GM12878 (cell line): ENCODE measurements around the gene DDIT3. TPM values are rescaled to one million over a fixed set of nuclear protein-coding genes. Genes with fewer than 3 reads are reported as not detected.

ENCODE experiments used
- ATAC-seq: fragments of 200-7000 bp; cut with Tn5 transposase; 3 replicates; pipeline ENCODE4 v1.9.1; 2020; ENCODE audit warnings: mild to moderate bottlenecking, moderate library complexity
- BruUV-seq: library from RNA; stranded (reverse); fragments of 400-500 nt; replicated peaks from 2 replicates; lab custom pipeline; 2021; lab: Mats Ljungman, UMichigan
- CTCF ChIA-PET: fragments of 300-600 bp; sonication (Branson Sonifier 250); formaldehyde crosslinking; extraction: SDS; loops from one replicate; lab custom pipeline; 2021; ENCODE audit warnings: inconsistent platforms; lab: Yijun Ruan, JAX
- POLR2A ChIA-PET: fragments of 350-600 bp; formaldehyde crosslinking; extraction: SDS; loops from one replicate; lab custom pipeline; 2021; ENCODE audit warnings: inconsistent platforms; lab: Charles Lee
- RAD21 ChIA-PET: fragments of 300-600 bp; sonication (Branson Sonifier 250); formaldehyde crosslinking; loops from one replicate; lab custom pipeline; 2023; ENCODE audit warnings: antibody characterized with exemption; ENCODE audit not compliant: unreplicated experiment; lab: Charles Lee
- SMC1A ChIA-PET: fragments of 300-600 bp; sonication (Branson Sonifier 250); formaldehyde crosslinking; loops from one replicate; lab custom pipeline; 2023; ENCODE audit not compliant: unreplicated experiment, uncharacterized antibody; lab: Charles Lee
- DNase-seq: peaks from one replicate; pipeline ENCODE4 v3.0.0-alpha.2; 2011; ENCODE audit warnings: low read depth, low spot score
- FAIRE-seq: peaks from 3 replicates; lab custom pipeline; 2011; peaks lifted over from hg19 to GRCh38; lab: Jason Lieb, UNC
- H2AFZ ChIP-seq: 2 replicates; pipeline ENCODE4 v1.6.0; 2011; ENCODE audit warnings: low read depth, low read length, control low read depth; ENCODE audit not compliant: control insufficient read depth
- H3K27ac ChIP-seq: 2 replicates; pipeline ENCODE4 v1.5.1; 2011; ENCODE audit warnings: control low read depth; ENCODE audit not compliant: control insufficient read depth, insufficient read depth
- H3K27me3 ChIP-seq, 2 experiments: replicated peaks in 1 of 2; 2 replicates each; pipeline versions ENCODE4 v1.6.0 to v1.6.1; 2011; ENCODE audit warnings: low read length in 1 of 2; ENCODE audit not compliant: control insufficient read depth in 2 of 2, insufficient read depth in 2 of 2
- H3K36me3 ChIP-seq, 2 experiments: 2 replicates each; pipeline ENCODE4 v1.5.1; 2011; ENCODE audit warnings: low read length in 1 of 2; ENCODE audit not compliant: control insufficient read depth in 2 of 2, insufficient read depth in 2 of 2
- H3K4me1 ChIP-seq: 2 replicates; pipeline ENCODE4 v1.6.1; 2011; ENCODE audit warnings: mild to moderate bottlenecking, low read length, moderate library complexity, mixed read lengths; ENCODE audit not compliant: control insufficient read depth, insufficient read depth
- H3K4me2 ChIP-seq: 2 replicates; pipeline ENCODE4 v1.6.0; 2011; ENCODE audit warnings: control low read depth; ENCODE audit not compliant: control insufficient read depth, insufficient read depth
- H3K4me3 ChIP-seq: fragments of 200-600 bp; sonication (generic); 2 replicates; pipeline ENCODE4 v1.5.1; 2016
- H3K79me2 ChIP-seq: 2 replicates; pipeline ENCODE4 v1.6.0; 2011; ENCODE audit warnings: low read length; ENCODE audit not compliant: control insufficient read depth, insufficient read depth
- H3K9ac ChIP-seq: 2 replicates; pipeline ENCODE4 v1.8.0; 2011; ENCODE audit warnings: low read length, control low read depth, mixed read lengths; ENCODE audit not compliant: control insufficient read depth, insufficient read depth
- H3K9me3 ChIP-seq: replicated peaks from 3 replicates; pipeline ENCODE4 v1.5.1; 2011; ENCODE audit warnings: mild to moderate bottlenecking, low read length; ENCODE audit not compliant: control insufficient read depth, insufficient read depth
- H4K20me1 ChIP-seq: 2 replicates; pipeline ENCODE4 v1.6.0; 2011; ENCODE audit not compliant: control insufficient read depth, insufficient read depth
- BRCA1 ChIP-seq: IDR thresholded peaks from 2 replicates; pipeline ENCODE4 v1.6.1; 2011; ENCODE audit warnings: low read depth, low read length, improper control_type of control experiment
- EZH2 ChIP-seq: IDR thresholded peaks from 2 replicates; pipeline ENCODE4 v1.6.1; 2012; ENCODE audit warnings: low read depth, mild to moderate bottlenecking, control low read depth, inconsistent platforms, low read length, borderline replicate concordance; ENCODE audit not compliant: control insufficient read depth
- JUNB ChIP-seq: IDR thresholded peaks from 2 replicates; pipeline ENCODE4 v1.6.1; 2016; ENCODE audit warnings: antibody characterized with exemption, mild to moderate bottlenecking
- LARP7 ChIP-seq: fragments of 450-650 bp; IDR thresholded peaks from 2 replicates; pipeline ENCODE4 v1.6.1; 2017; ENCODE audit warnings: mild to moderate bottlenecking
- MAX ChIP-seq: IDR thresholded peaks from 2 replicates; pipeline ENCODE4 v1.6.1; 2012; ENCODE audit warnings: low read depth, low read length, improper control_type of control experiment
- POLR2AphosphoS2 ChIP-seq: IDR thresholded peaks from 2 replicates; pipeline ENCODE4 v1.6.1; 2011; ENCODE audit warnings: low read depth, mild to moderate bottlenecking, low read length, improper control_type of control experiment, moderate library complexity
- RAD21 ChIP-seq: IDR thresholded peaks from 2 replicates; pipeline ENCODE4 v1.6.1; 2011; ENCODE audit warnings: mild to moderate bottlenecking, low read depth, low read length, moderate library complexity; ENCODE audit not compliant: insufficient read depth
- RB1 ChIP-seq: fragments of 450-650 bp; formaldehyde crosslinking; IDR thresholded peaks from 2 replicates; pipeline ENCODE4 v1.6.1; 2017; ENCODE audit warnings: mild to moderate bottlenecking, borderline replicate concordance
- RBBP5 ChIP-seq: fragments of 200-600 bp; sonication (generic); conservative IDR thresholded peaks from 2 replicates; pipeline ENCODE4 v1.6.1; 2016
- STAT1 ChIP-seq: fragments of 450-650 bp; conservative IDR thresholded peaks from 2 replicates; pipeline ENCODE4 v1.6.1; 2014; ENCODE audit warnings: antibody characterized with exemption, mild to moderate bottlenecking
- USF2 ChIP-seq: IDR thresholded peaks from 2 replicates; pipeline ENCODE4 v1.6.1; 2011; ENCODE audit warnings: low read depth, low read length, improper control_type of control experiment, borderline replicate concordance
- WGBS: methylation state at CpG from one replicate; pipeline ENCODE4 v1.1.6; 2016; ENCODE audit warnings: low lambda C conversion rate; ENCODE audit not compliant: insufficient replicate concordance, insufficient coverage; ENCODE audit errors: missing lambda C conversion rate; 5-methylcytosine and 5-hydroxymethylcytosine counted together
- in situ Hi-C: fragments of 300-500 bp; cut with MboI; formaldehyde crosslinking; loops from 9 replicates; pipeline ENCODE4 v1.14.3; 2018; ENCODE audit warnings: mixed read lengths
- intact Hi-C: fragments of 100-400 bp; cut with micrococcal nuclease; formaldehyde crosslinking; loops from one replicate; pipeline ENCODE4 v1.14.2; 2022; ENCODE audit not compliant: unreplicated experiment
- polyA plus RNA-seq, 11 experiments: library from polyadenylated mRNA; depleted of rRNA in 4 of 11; unstranded in 6 of 11; stranded (reverse) in 5 of 11; fragments of >200 nt; fragmentation: Nextera tagmentation in 4 of 11; fragmentation: Illumina TruSeq in 1 of 11; extraction: Ambion mirVana in 4 of 11; extraction: Trizol in 1 of 11; gene quantifications; 1 replicate in 1 of 11; 2 replicates in 10 of 11; pipeline versions ENCODE4 v1.2.1 to v1.2.3, GENCODE V29; 2011 to 2016; ENCODE audit warnings: inconsistent platforms in 2 of 11, missing spikeins in 2 of 11, low read depth in 1 of 11
- total RNA-seq, 4 experiments: library from RNA; depleted of rRNA in 3 of 4; stranded (reverse); fragments of >200 nt in 3 of 4; fragmentation: Illumina TruSeq in 1 of 4; extraction: Trizol in 1 of 4; gene quantifications; 2 replicates each; pipeline versions ENCODE4 v1.2.1 to v1.2.3, GENCODE V29; 2013 to 2021

Gene DDIT3
- total and polyA plus RNA-seq, 10 of the 15 experiments (the other 5 are each of a cell fraction or from before 2014, with no cell fraction given) = 9.2 to 28.9 (median 15.5) TPM

GRCh38 chr12:57517187-57517586 is 3.1 kb downstream of the DDIT3 start:
- no peak overlapping the region for H3K9ac ChIP-seq
- no peak for ATAC-seq
- intact Hi-C loops (no loop called here), in situ Hi-C loops (no loop called here)
- no peak overlapping the region for H2AFZ ChIP-seq
- ChIA-PET POLR2A (no interaction called here), RAD21 (interaction anchor here (1.1 to 1.3 kb wide), 2 partner anchors 57 to 58 kb away, joined by 3 read pairs; no protein-coding TSS in a partner anchor), SMC1A (interaction anchor here (1.7 kb wide), 1 partner anchor 21 kb away, joined by 3 read pairs; no protein-coding TSS in a partner anchor), CTCF (interaction anchor here (4.0 kb wide), 1 partner anchor 40 kb away, joined by 13 read pairs; no protein-coding TSS in a partner anchor)
- H3K4me1 ChIP-seq = peaks cover 12% of the 10 kb centered on the region
- H4K20me1 ChIP-seq = peaks cover 4% of the 10 kb centered on the region; the same call in 1 of the 2 replicates
- no TSS peak for BruUV-seq
- H3K9me3 ChIP-seq = no peaks in the 10 kb centered on the region
- no peak overlapping the region for H3K4me2 ChIP-seq
- no peak overlapping the region for H3K4me3 ChIP-seq
- FAIRE-seq = no peak
- no peak for DNase-seq
- H3K79me2 ChIP-seq = peaks cover 27% of the 10 kb centered on the region
- no peak for TF ChIP-seq RB1
- TF ChIP-seq JUNB = no peak
- TF ChIP-seq MAX = no peak
- no peak for TF ChIP-seq EZH2
- TF ChIP-seq USF2 = no peak
- no peak for TF ChIP-seq RBBP5
- TF ChIP-seq RAD21 = no peak
- TF ChIP-seq BRCA1 = no peak
- TF ChIP-seq LARP7 = no peak
- no peak for TF ChIP-seq POLR2AphosphoS2
- no peak for TF ChIP-seq STAT1
- H3K27me3 ChIP-seq = no peaks in the 10 kb centered on the region
- no peak overlapping the region for H3K27ac ChIP-seq
- peaks cover 28 to 38% of the 10 kb centered on the region in 2 experiments for H3K36me3 ChIP-seq
- 93% methylated on average over 1 of the region's 1 CpG for WGBS
